ENCODE results near the gene SND1.
"Not testable (repeated sequence)": the region's sequence is repeated elsewhere in the genome, so short reads cannot be mapped to it uniquely, and the experiment has no call there.

The SND1 gene

DNA sequence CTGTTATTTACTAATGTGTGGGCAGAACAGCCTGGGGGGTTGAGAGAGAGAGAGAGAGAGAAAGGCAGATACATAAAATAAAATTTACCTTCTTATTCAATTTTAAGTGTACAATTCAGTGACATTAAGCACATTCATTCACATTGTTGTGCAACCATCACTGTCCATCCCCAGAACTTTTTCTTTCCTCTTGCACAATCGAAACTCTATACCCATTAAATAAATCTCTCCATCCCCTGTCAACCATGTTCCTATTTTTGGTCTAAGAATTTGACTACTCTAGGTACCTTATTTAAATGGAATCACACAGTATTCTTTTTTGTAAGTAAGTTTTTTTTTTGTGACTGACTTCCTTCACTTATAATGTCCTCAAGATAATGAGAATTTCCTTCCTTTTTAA, 181.6 kb downstream of the SND1 start:
- DNase-seq (ENCODE audit: low spot score), result no peak
- no peak for TF ChIP-seq CTCF (IDR thresholded peaks at IDR 0.05; ENCODE audit: extremely low read depth, missing control alignments)

- no peak for TF ChIP-seq CTCF (IDR thresholded peaks at IDR 0.05; ENCODE audit: extremely low read depth, missing control alignments)
- DNase-seq (ENCODE audit: low spot score), result no peak
Measured at GRCh38 chr7:127835679-127836078, 183.7 kb downstream of the SND1 start.

GRCh38 chr7:127837816-127838410, 185.9 kb downstream of the SND1 start:
- not testable (repeated sequence) for DNase-seq (ENCODE audit: low spot score)

GRCh38 chr7:127838816-127839415, 186.9 kb downstream of the SND1 start:
- no peak for TF ChIP-seq CTCF (IDR thresholded peaks at IDR 0.05; ENCODE audit: extremely low read depth, missing control alignments)
- DNase-seq (ENCODE audit: low spot score), result no peak

- no peak for TF ChIP-seq CTCF (IDR thresholded peaks at IDR 0.05; ENCODE audit: extremely low read depth, missing control alignments)
- no peak for DNase-seq (ENCODE audit: low spot score)
Measured at GRCh38 chr7:127840226-127840951, 188.4 kb downstream of the SND1 start.

GRCh38 chr7:127844165-127844564, 192.2 kb downstream of the SND1 start:
- no peak for DNase-seq (ENCODE audit: low spot score)
- no peak for TF ChIP-seq CTCF (IDR thresholded peaks at IDR 0.05; ENCODE audit: extremely low read depth, missing control alignments)

- DNase-seq (ENCODE audit: low spot score), result no peak
- TF ChIP-seq CTCF (IDR thresholded peaks at IDR 0.05; ENCODE audit: extremely low read depth, missing control alignments), result no peak
Measured at GRCh38 chr7:127844707-127845331, 192.8 kb downstream of the SND1 start.

Data from GM20000 (cell line).